Measurements from ENCODE around the gene DUOX1. TPM values are rescaled to one million over a fixed set of nuclear protein-coding genes. Genes with fewer than 3 reads are reported as not detected.

Gene DUOX1
- total RNA-seq, 6 experiments from 2014 or later: 0.06 to 1.4 (median 0.19) TPM; not detected in 3

GRCh38 chr15:45141386-45141785 is 11.6 kb downstream of the DUOX1 start:
- no peak overlapping the region for H3K27ac ChIP-seq
- H3K27me3 ChIP-seq: no peaks in the 10 kb centered on the region
- TF ChIP-seq, protein P1, sequence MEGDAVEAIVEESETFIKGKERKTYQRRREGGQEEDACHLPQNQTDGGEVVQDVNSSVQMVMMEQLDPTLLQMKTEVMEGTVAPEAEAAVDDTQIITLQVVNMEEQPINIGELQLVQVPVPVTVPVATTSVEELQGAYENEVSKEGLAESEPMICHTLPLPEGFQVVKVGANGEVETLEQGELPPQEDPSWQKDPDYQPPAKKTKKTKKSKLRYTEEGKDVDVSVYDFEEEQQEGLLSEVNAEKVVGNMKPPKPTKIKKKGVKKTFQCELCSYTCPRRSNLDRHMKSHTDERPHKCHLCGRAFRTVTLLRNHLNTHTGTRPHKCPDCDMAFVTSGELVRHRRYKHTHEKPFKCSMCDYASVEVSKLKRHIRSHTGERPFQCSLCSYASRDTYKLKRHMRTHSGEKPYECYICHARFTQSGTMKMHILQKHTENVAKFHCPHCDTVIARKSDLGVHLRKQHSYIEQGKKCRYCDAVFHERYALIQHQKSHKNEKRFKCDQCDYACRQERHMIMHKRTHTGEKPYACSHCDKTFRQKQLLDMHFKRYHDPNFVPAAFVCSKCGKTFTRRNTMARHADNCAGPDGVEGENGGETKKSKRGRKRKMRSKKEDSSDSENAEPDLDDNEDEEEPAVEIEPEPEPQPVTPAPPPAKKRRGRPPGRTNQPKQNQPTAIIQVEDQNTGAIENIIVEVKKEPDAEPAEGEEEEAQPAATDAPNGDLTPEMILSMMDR (IDR thresholded peaks at IDR 0.05): no peak
- 55% methylated on average over 2 of the region's 5 CpGs for WGBS (ENCODE audit: insufficient coverage, low coverage, low lambda C conversion rate, missing lambda C conversion rate)
- no peaks in the 10 kb centered on the region for H3K36me3 ChIP-seq
- no peak overlapping the region for H3K4me3 ChIP-seq
- intact Hi-C loops (cut with DNase I): no loop called here
- no peaks in the 10 kb centered on the region for H3K9me3 ChIP-seq
- no peak for DNase-seq
- no peaks in the 10 kb centered on the region for H3K4me1 ChIP-seq
- no peak for ATAC-seq

DNA sequence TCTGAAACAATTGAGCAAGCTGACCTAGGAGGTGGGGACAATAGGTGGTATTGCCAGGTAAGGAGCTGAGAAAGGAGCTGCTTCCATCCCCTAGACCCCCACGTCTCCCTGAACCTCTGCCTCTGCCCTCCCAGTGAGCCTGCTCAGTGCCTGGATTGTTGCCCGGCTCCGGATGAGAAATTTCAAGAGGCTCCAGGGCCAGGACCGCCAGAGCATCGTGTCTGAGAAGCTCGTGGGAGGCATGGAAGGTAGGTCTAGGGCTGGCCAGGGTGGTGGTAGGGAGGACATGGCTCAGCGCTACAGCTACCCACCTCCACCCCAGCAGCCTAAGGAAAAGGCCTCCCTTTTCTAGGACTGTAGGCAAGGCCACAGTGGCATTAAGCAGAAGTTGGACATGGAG is 13.3 kb downstream of the DUOX1 start:
- no peak overlapping the region for H3K27ac ChIP-seq
- H3K27me3 ChIP-seq: no peaks in the 10 kb centered on the region
- intact Hi-C loops (cut with DNase I): no loop called here
- ATAC-seq: no peak
- H3K4me1 ChIP-seq: no peaks in the 10 kb centered on the region
- no peak overlapping the region for H3K4me3 ChIP-seq
- WGBS (ENCODE audit: insufficient coverage, low coverage, low lambda C conversion rate, missing lambda C conversion rate): 84% methylated on average over 5 of the region's 7 CpGs
- H3K9me3 ChIP-seq: no peaks in the 10 kb centered on the region
- no peak for TF ChIP-seq POLR2A (IDR thresholded peaks at IDR 0.05)
- TF ChIP-seq, protein P1 (IDR thresholded peaks at IDR 0.05): no peak
- H3K36me3 ChIP-seq: no peaks in the 10 kb centered on the region
- DNase-seq: no peak

GRCh38 chr15:45143946-45144345 is 14.2 kb downstream of the DUOX1 start:
- no peak for ATAC-seq
- no peaks in the 10 kb centered on the region for H3K36me3 ChIP-seq

DNA sequence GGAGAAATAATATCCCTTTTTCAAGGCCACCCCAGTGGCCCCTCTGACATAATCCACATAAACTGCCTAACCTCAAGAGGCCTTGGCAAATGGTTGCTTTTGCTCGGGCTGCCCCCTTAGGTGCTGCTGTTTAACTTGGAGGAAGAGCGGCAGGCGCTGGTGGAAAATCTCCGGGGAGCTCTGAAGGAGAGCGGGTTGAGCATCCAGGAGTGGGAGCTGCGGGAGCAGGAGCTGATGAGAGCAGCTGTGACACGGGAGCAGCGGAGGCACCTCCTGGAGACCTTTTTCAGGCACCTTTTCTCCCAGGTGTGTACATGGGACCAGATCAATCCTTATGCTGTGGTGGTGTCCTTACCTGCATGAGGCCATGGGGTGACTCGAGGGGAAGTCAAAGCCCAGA is 15.0 kb downstream of the DUOX1 start:
- intact Hi-C loops (cut with DNase I): no loop called here
- H3K36me3 ChIP-seq: no peaks in the 10 kb centered on the region
- H3K4me1 ChIP-seq: no peaks in the 10 kb centered on the region
- H3K27ac ChIP-seq: no peak overlapping the region
- H3K4me3 ChIP-seq: no peak overlapping the region
- no peak for ATAC-seq
- H3K9me3 ChIP-seq: no peaks in the 10 kb centered on the region
- TF ChIP-seq POLR2A (IDR thresholded peaks at IDR 0.05): no peak
- TF ChIP-seq, protein P1 (IDR thresholded peaks at IDR 0.05): no peak
- no peaks in the 10 kb centered on the region for H3K27me3 ChIP-seq
- WGBS (ENCODE audit: insufficient coverage, low coverage, low lambda C conversion rate, missing lambda C conversion rate): 43% methylated on average over 1 of the region's 9 CpGs
- DNase-seq: no peak

More at GRCh38 chr15:45143946-45144345, 14.2 kb downstream of the DUOX1 start:
- TF ChIP-seq, protein P1 (IDR thresholded peaks at IDR 0.05): no peak
- TF ChIP-seq POLR2A (IDR thresholded peaks at IDR 0.05): no peak
- intact Hi-C loops (cut with DNase I): no loop called here
- WGBS (ENCODE audit: insufficient coverage, low coverage, low lambda C conversion rate, missing lambda C conversion rate): 80% methylated on average over 1 of the region's 11 CpGs
- H3K9me3 ChIP-seq: no peaks in the 10 kb centered on the region
- H3K4me1 ChIP-seq: no peaks in the 10 kb centered on the region
- no peak overlapping the region for H3K27ac ChIP-seq
- no peaks in the 10 kb centered on the region for H3K27me3 ChIP-seq
- no peak for DNase-seq
- H3K4me3 ChIP-seq: no peak overlapping the region

DNA sequence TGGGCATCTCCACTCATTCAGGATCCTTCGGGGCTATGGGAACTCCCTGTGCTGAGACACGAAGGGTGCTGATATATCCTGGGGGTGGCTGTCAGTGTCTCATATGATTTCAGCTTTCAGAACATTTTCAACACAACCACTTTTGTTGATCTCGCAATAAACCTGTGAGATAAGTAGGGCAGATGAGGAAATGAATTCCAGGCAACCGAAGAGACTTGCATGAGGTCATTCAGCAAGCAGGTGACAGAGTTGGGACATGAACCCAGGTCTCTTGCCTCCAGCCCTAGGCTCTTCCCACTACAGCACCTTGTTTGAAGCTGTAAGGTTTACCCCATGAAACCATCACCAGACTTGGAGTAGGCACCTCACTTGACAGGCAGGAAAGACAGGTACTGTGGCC is 16.6 kb downstream of the DUOX1 start:
- Histone ChIP-seq H3K4me3 (no peak overlapping the region), H3K27me3 (no peaks in the 10 kb centered on the region), H3K27ac (no peak overlapping the region), H3K36me3 (no peaks in the 10 kb centered on the region), H3K9me3 (no peaks in the 10 kb centered on the region), H3K4me1 (no peaks in the 10 kb centered on the region)
- intact Hi-C loops (cut with DNase I): no loop called here
- DNase-seq: no peak
- no peak for TF ChIP-seq POLR2A (IDR thresholded peaks at IDR 0.05)
- TF ChIP-seq, protein P1 (IDR thresholded peaks at IDR 0.05): no peak
- WGBS (ENCODE audit: insufficient coverage, low coverage, low lambda C conversion rate, missing lambda C conversion rate): 60% methylated on average over 4 of the region's 4 CpGs
- peak in 1 of 4 donors; percentile 78 for ATAC-seq
